Peyer's patch (tissue), 4 donors: ENCODE results near the gene ZNF672.

Experiments used
- POLR2A ChIP-seq, 2 donors: fragments of 450-650 bp; IDR thresholded peaks; one replicate each; pipeline ENCODE4 v1.5.1; 2017; ENCODE audit warnings: antibody characterized with exemption in 2 of 2, mild to moderate bottlenecking in 2 of 2, moderate library complexity in 2 of 2
- TF ChIP-seq, protein P1 (sequence below), 6 experiments: fragments of 450-650 bp in 4 of 6; fragments of 200-600 bp in 2 of 6; sonication (generic) in 1 of 6; IDR thresholded peaks; one replicate each; pipeline ENCODE4 v1.5.1; 2017 to 2019; ENCODE audit warnings: antibody characterized with exemption in 6 of 6, mild to moderate bottlenecking in 3 of 6, moderate library complexity in 1 of 6

DNA sequence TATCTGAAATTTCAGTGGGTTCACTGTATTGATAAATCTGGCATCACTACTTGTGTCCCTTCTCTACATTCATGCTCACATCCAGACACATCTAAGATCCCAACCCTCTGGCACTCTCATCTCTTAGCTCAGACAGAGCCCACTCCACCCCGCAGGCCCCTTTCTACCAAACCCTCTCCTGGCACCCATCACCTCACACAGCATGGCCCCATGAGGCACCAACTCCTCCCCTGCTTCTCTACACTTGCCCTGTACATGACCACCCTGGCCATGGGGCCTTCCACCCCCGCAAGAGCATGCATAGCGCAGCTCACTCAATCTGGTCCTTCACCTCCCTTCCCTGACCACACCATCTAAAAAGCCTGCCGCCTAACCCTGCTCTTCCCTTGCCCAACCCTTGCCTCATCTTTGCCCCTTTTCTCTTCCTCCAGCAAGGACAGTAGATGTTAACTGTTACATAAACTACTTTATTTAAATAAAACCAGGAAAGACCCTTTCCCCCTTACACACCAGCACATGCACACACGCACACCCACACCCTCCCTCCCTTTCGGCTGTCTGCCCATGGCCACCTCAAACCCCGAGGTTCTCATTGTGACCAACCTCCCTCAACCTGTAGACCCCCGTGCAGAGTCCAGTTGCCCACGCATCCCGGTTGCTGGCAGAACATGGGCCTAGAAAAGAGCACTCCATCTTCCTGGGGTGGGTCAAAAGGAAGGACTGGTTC, 27.9 kb upstream of the ZNF672 start:
- TF ChIP-seq POLR2A (IDR thresholded peaks at IDR 0.05) = no peak
- TF ChIP-seq, protein P1, sequence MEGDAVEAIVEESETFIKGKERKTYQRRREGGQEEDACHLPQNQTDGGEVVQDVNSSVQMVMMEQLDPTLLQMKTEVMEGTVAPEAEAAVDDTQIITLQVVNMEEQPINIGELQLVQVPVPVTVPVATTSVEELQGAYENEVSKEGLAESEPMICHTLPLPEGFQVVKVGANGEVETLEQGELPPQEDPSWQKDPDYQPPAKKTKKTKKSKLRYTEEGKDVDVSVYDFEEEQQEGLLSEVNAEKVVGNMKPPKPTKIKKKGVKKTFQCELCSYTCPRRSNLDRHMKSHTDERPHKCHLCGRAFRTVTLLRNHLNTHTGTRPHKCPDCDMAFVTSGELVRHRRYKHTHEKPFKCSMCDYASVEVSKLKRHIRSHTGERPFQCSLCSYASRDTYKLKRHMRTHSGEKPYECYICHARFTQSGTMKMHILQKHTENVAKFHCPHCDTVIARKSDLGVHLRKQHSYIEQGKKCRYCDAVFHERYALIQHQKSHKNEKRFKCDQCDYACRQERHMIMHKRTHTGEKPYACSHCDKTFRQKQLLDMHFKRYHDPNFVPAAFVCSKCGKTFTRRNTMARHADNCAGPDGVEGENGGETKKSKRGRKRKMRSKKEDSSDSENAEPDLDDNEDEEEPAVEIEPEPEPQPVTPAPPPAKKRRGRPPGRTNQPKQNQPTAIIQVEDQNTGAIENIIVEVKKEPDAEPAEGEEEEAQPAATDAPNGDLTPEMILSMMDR (IDR thresholded peaks at IDR 0.05) = no peak
